Gastroesophageal sphincter (tissue), 4 donors: ENCODE results near the gene SMIM35. TPM values are rescaled to one million over a fixed set of nuclear protein-coding genes. Genes with fewer than 3 reads are reported as not detected.

ENCODE experiments used
- ATAC-seq: fragments of 150-250 bp; one replicate; pipeline ENCODE4 v1.9.1; 2016; ENCODE audit warnings: mild to moderate bottlenecking, moderate library complexity
- H3K27ac ChIP-seq, 4 donors: fragments of 200-600 bp; sonication (generic) in 3 of 4; 1 replicate in 3 of 4; 2 replicates in 1 of 4; pipeline ENCODE4 v1.5.1; 2016 to 2019
- H3K27me3 ChIP-seq: fragments of 200-600 bp; sonication (generic); one replicate; pipeline ENCODE4 v1.5.1; 2019
- H3K36me3 ChIP-seq, 2 donors: fragments of 200-600 bp; sonication (generic); one replicate each; pipeline ENCODE4 v1.5.1; 2019; ENCODE audit warnings: control low read depth in 1 of 2
- H3K4me1 ChIP-seq, 3 donors: fragments of 200-600 bp; sonication (generic); 1 replicate in 2 of 3; 2 replicates in 1 of 3; pipeline ENCODE4 v1.5.1; 2016 to 2019; ENCODE audit warnings: control low read depth in 2 of 3
- H3K4me3 ChIP-seq, 2 donors: fragments of 200-600 bp; sonication (generic); one replicate each; pipeline ENCODE4 v1.5.1; 2019; ENCODE audit warnings: mild to moderate bottlenecking in 1 of 2, moderate library complexity in 1 of 2
- H3K9me3 ChIP-seq, 3 donors: fragments of 200-600 bp; sonication (generic); one replicate each; pipeline ENCODE4 v1.5.1; 2017 to 2019; ENCODE audit warnings: control low read depth in 2 of 3
- CTCF ChIP-seq, 4 experiments: fragments of 200-600 bp in 2 of 4; fragments of 450-650 bp in 2 of 4; sonication (generic) in 1 of 4; IDR thresholded peaks; one replicate each; pipeline ENCODE4 v1.5.1; 2017 to 2019; ENCODE audit warnings: antibody characterized with exemption in 4 of 4, mild to moderate bottlenecking in 2 of 4, moderate library complexity in 2 of 4
- EP300 ChIP-seq: sonication (generic); formaldehyde crosslinking; IDR thresholded peaks from one replicate; pipeline ENCODE4 v1.6.1; 2017; ENCODE audit warnings: antibody characterized with exemption, mild to moderate bottlenecking
- POLR2A ChIP-seq, 2 donors: fragments of 450-650 bp; IDR thresholded peaks; one replicate each; pipeline ENCODE4 v1.6.1; 2017; ENCODE audit warnings: antibody characterized with exemption in 2 of 2, mild to moderate bottlenecking in 2 of 2, moderate library complexity in 1 of 2
- POLR2AphosphoS5 ChIP-seq: sonication (generic); formaldehyde crosslinking; IDR thresholded peaks from one replicate; pipeline ENCODE4 v1.6.1; 2017; ENCODE audit warnings: antibody characterized with exemption
- WGBS, 2 donors: methylation state at CpG; one replicate each; pipeline ENCODE4 v1.1.5; 2018; ENCODE audit warnings: low coverage in 1 of 2; 5-methylcytosine and 5-hydroxymethylcytosine counted together
- total RNA-seq, 4 donors: library from RNA; depleted of rRNA; stranded (reverse); fragments of >200 nt; gene quantifications; one replicate each; pipeline ENCODE4 v1.1.0, GENCODE V29; 2016

Gene SMIM35
- total RNA-seq, 4 donors from 2014 or later: 0.13 TPM; not detected in 3

- peaks cover 10% of the 10 kb centered on the region for H3K27me3 ChIP-seq
- ATAC-seq: no peak
- WGBS, 2 donors: 53 to 61% methylated on average over 4 to 8 of the region's 8 CpGs
- TF ChIP-seq POLR2A (IDR thresholded peaks at IDR 0.05): no peak
- no peak for TF ChIP-seq CTCF (IDR thresholded peaks at IDR 0.05)
- no peak for TF ChIP-seq POLR2AphosphoS5
- no peaks in the 10 kb centered on the region for H3K9me3 ChIP-seq
- no peaks in the 10 kb centered on the region for H3K4me1 ChIP-seq
- H3K36me3 ChIP-seq: no peaks in the 10 kb centered on the region
- no peak overlapping the region for H3K4me3 ChIP-seq
- no peak overlapping the region for H3K27ac ChIP-seq
Observed at GRCh38 chr11:118111019-118111743, 24.4 kb upstream of the SMIM35 start.

DNA sequence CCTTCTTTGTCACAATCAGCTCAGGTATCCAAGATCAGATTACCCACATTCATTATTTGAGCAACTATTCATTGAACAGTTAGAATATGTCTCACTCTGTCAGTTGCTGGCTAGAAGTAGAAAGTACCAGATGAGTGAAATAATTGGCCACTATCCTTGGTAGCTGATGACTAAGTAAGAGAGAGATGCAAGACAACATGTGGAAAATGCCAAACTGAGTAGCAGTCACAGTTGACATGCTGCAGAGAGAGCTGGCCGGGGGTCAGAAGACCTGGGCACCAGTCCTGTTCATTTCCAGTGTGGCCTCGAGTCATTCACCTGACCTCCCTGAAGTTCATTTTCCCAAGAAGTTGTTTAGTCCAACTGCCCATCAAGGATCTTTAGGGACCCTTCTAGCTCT, 22.5 kb upstream of the SMIM35 start:
- H3K9me3 ChIP-seq: no peaks in the 10 kb centered on the region
- no peak overlapping the region for H3K27ac ChIP-seq
- WGBS, 2 donors: 26 to 61% methylated on average over 2 of the region's 2 CpGs
- no peak overlapping the region for H3K4me3 ChIP-seq
- ATAC-seq: peak; percentile 64
- H3K4me1 ChIP-seq: no peaks in the 10 kb centered on the region
- no peaks in the 10 kb centered on the region for H3K36me3 ChIP-seq
- TF ChIP-seq CTCF (IDR thresholded peaks at IDR 0.05) (no peak), EP300 (no peak), POLR2AphosphoS5 (peak; percentile 51), POLR2A (IDR thresholded peaks at IDR 0.05) (no peak)
- H3K27me3 ChIP-seq: peaks cover 6% of the 10 kb centered on the region

GRCh38 chr11:118108513-118108912, 21.8 kb upstream of the SMIM35 start:
- H3K27me3 ChIP-seq: peaks cover 11% of the 10 kb centered on the region
- H3K27ac ChIP-seq: no peak overlapping the region
- no peaks in the 10 kb centered on the region for H3K36me3 ChIP-seq
- WGBS, 2 donors: 80% methylated on average over 2 of the region's 5 CpGs; no CpG with 5 or more reads in 1 of the 2 donors
- no peak for ATAC-seq
- no peak overlapping the region for H3K4me3 ChIP-seq
- no peaks in the 10 kb centered on the region for H3K4me1 ChIP-seq
- no peak for TF ChIP-seq POLR2A (IDR thresholded peaks at IDR 0.05)
- no peak for TF ChIP-seq POLR2AphosphoS5
- TF ChIP-seq CTCF (IDR thresholded peaks at IDR 0.05): no peak
- TF ChIP-seq EP300: no peak
- H3K9me3 ChIP-seq: no peaks in the 10 kb centered on the region

DNA sequence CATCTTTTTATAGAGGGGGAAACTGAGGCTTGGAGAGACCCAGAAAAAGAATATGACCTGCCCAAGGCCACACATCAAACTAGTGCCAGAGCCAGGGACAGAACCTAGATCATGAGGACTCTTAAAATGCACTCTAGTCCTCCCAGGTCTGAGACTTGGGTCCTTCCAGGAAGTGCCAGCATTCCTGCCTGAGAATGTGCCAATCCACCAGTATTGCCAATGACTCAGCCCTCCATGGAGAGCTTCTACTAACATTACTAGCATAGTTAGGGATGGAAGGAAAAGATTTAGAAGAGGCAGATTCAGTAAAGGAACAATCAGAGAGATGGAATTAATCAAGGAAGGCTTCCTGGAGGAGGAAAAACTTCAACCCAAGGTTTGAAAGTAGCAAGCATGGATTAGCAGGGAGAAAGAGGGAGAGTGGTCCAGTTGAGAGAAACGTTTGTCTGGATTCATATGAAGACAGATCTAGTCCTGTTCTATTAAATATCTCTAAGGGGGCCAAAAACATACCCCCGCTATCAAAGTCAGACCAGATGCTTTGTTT, 20.1 kb upstream of the SMIM35 start:
- TF ChIP-seq CTCF (IDR thresholded peaks at IDR 0.05) (no peak), EP300 (no peak), POLR2AphosphoS5 (no peak), POLR2A (IDR thresholded peaks at IDR 0.05) (no peak)
- Histone ChIP-seq H3K4me1 (no peaks in the 10 kb centered on the region), H3K27me3 (peaks cover 18% of the 10 kb centered on the region), H3K36me3 (no peaks in the 10 kb centered on the region), H3K27ac (no peak overlapping the region), H3K4me3 (no peak overlapping the region), H3K9me3 (no peaks in the 10 kb centered on the region)
- WGBS, 2 donors: 81 to 88% methylated on average over 2 of the region's 2 CpGs
- ATAC-seq: no peak
